Activated B cell treated with CpG ODN at 0.5 μM for 24 hours (primary cell): ENCODE measurements around the gene SH3TC1. TPM values are rescaled to one million over a fixed set of nuclear protein-coding genes. Genes with fewer than 3 reads are reported as not detected.

Experiments
- ATAC-seq: fragments of 200-7000 bp; cut with Tn5 transposase; one replicate; pipeline ENCODE4 v1.10.0; 2021; ENCODE audit warnings: low read depth, mild to moderate bottlenecking, moderate library complexity
- CTCF ChIA-PET: fragments of 350-600 bp; sonication (Branson Sonifier 250); formaldehyde crosslinking; loops from one replicate; lab custom pipeline; 2021; ENCODE audit warnings: antibody characterized with exemption; lab: Charles Lee
- POLR2A ChIA-PET: fragments of 350-600 bp; sonication (Branson Sonifier 250); formaldehyde crosslinking; loops from one replicate; lab custom pipeline; 2021; ENCODE audit warnings: antibody characterized with exemption; lab: Charles Lee
- DNase-seq: peaks from one replicate; pipeline ENCODE4 v3.0.0; 2022
- H3K27ac Mint-ChIP-seq: one replicate; pipeline ENCODE4 v1.8.0; 2020; ENCODE audit warnings: mixed read lengths
- H3K27me3 Mint-ChIP-seq: one replicate; pipeline ENCODE4 v1.8.0; 2021; ENCODE audit warnings: mixed read lengths
- H3K36me3 Mint-ChIP-seq: one replicate; pipeline ENCODE4 v1.8.0; 2021; ENCODE audit warnings: low read depth, mixed read lengths
- H3K4me1 Mint-ChIP-seq: one replicate; pipeline ENCODE4 v1.8.0; 2021; ENCODE audit warnings: mixed read lengths
- H3K4me3 Mint-ChIP-seq: one replicate; pipeline ENCODE4 v1.8.0; 2020; ENCODE audit warnings: mild to moderate bottlenecking, mixed read lengths
- H3K9me3 Mint-ChIP-seq: one replicate; pipeline ENCODE4 v1.8.0; 2020; ENCODE audit warnings: mixed read lengths
- intact Hi-C: fragments of 100-400 bp; cut with micrococcal nuclease; formaldehyde crosslinking; loops from one replicate; pipeline ENCODE4 v1.15.1; 2024
- total RNA-seq: library from RNA; stranded (reverse); gene quantifications from 2 replicates; pipeline ENCODE4 v1.2.3, GENCODE V29; 2022
- TF ChIP-seq, protein P1 (sequence below): fragments of 200-600 bp; IDR thresholded peaks from one replicate; pipeline ENCODE4 v1.8.0; 2022; ENCODE audit warnings: antibody characterized with exemption, mild to moderate bottlenecking

The SH3TC1 gene
- total RNA-seq, 1 donor from 2014 or later, result 135 TPM

DNA sequence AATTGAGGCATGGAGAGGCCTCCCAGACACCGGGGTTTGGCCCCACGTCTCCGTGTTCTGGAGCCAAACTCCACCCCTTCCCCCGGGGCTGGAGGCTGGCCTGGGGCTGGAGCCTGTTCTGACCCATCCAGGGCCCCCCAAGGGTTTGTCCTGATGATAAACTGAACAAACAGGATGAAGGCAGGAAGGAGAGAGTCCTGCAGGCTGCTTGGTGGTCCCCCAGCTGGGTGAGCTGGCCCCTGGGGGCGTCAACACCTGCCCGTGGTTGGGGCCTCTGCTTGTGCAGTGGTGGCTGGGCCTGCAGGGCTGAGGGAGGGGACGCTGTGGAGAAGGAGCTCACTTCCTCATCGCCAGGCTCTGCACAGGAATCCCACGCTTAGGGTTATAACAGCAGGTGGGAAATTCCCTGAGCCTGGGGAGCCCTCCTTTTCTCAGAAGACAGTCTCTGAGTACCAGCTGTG, 2.3 kb downstream of the SH3TC1 start:
- POLR2A ChIA-PET, result interaction anchor here (0.6 to 7.6 kb wide), 12 partner anchors 9 to 1915 kb away, joined by 3 to 123 read pairs (median 8); partner anchors contain the start of genes ABLIM2 and WDR1
- TF ChIP-seq, protein P1, sequence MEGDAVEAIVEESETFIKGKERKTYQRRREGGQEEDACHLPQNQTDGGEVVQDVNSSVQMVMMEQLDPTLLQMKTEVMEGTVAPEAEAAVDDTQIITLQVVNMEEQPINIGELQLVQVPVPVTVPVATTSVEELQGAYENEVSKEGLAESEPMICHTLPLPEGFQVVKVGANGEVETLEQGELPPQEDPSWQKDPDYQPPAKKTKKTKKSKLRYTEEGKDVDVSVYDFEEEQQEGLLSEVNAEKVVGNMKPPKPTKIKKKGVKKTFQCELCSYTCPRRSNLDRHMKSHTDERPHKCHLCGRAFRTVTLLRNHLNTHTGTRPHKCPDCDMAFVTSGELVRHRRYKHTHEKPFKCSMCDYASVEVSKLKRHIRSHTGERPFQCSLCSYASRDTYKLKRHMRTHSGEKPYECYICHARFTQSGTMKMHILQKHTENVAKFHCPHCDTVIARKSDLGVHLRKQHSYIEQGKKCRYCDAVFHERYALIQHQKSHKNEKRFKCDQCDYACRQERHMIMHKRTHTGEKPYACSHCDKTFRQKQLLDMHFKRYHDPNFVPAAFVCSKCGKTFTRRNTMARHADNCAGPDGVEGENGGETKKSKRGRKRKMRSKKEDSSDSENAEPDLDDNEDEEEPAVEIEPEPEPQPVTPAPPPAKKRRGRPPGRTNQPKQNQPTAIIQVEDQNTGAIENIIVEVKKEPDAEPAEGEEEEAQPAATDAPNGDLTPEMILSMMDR, result no peak
- Mint-ChIP-seq H3K27ac (peak overlapping the region; percentile 96), H3K27me3 (no peaks in the 10 kb centered on the region), H3K4me3 (peak overlapping the region; percentile 97), H3K4me1 (peaks cover 83% of the 10 kb centered on the region), H3K9me3 (no peaks in the 10 kb centered on the region), H3K36me3 (peaks cover 13% of the 10 kb centered on the region)
- DNase-seq, result peak; percentile 59
- intact Hi-C loops, result loop anchor here (1.0 kb wide), 3 partner anchors 9 to 37 kb away; no protein-coding TSS in a partner anchor
- CTCF ChIA-PET, result interaction anchor here (0.9 to 2.2 kb wide), 2 partner anchors 25 to 28 kb away, joined by 3 to 16 read pairs; no protein-coding TSS in a partner anchor
- peak; percentile 59 for ATAC-seq

DNA sequence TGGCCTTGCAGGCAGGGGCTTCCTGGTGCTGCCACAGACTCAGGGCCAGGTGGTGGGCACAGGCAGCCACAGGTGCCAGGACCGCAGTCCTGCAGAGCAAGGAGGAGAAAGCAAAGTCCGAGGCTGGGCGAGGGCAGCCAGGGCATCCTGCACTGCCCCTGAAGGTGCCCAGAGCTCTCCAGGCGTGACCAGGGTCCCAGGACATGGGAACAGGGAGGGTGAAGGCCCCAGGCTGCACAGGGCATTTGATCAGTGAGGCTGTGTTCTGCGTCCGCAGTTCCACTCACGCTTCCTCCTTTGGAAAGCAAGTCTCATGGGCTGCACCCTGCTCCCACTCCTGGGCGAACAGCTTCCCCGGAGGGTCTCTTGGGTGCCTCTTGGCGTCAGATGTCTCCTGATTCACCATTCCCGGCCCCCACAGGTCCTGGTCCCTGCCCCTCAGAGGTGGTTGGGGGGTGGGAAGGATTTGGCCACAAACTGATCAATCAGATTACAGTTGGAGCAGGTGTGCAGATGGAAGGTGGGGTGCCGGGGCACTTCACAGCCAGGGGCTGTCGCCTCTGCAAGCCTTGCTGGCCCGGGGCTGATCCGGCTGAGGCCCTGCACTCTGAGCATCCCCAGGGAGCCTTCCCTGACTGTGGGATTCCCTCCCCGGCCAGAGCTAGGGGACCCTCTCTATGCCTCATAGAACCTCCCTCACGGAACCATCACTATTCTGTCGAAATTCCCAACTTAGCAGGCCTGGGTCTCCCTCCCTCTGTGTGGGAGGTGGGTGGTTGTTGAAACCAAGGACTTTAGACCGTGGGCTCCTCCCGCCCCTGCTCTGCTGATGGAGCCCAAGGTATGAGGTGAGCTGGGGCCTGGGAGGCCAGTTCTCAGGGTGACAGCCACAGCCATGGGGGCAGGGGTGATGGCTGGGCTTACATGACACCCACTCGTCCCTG, 3.3 kb downstream of the SH3TC1 start:
- TF ChIP-seq, protein P1, result no peak
- Mint-ChIP-seq H3K36me3 (peaks cover 19% of the 10 kb centered on the region), H3K4me3 (peak overlapping the region; percentile 97), H3K9me3 (no peaks in the 10 kb centered on the region), H3K27ac (peak overlapping the region; percentile 96), H3K4me1 (peaks cover 89% of the 10 kb centered on the region), H3K27me3 (no peaks in the 10 kb centered on the region)
- POLR2A ChIA-PET, result interaction anchor here (0.6 to 7.6 kb wide), 15 partner anchors 10 to 238 kb away, joined by 3 to 123 read pairs (median 5); partner anchors contain the start of genes ABLIM2, ACOX3 and TRMT44
- CTCF ChIA-PET, result interaction anchor here (0.8 to 2.2 kb wide), 4 partner anchors 22 to 40 kb away, joined by 3 to 16 read pairs (median 3); no protein-coding TSS in a partner anchor
- intact Hi-C loops, result no loop called here
- ATAC-seq (no peak), DNase-seq (no peak)

DNA sequence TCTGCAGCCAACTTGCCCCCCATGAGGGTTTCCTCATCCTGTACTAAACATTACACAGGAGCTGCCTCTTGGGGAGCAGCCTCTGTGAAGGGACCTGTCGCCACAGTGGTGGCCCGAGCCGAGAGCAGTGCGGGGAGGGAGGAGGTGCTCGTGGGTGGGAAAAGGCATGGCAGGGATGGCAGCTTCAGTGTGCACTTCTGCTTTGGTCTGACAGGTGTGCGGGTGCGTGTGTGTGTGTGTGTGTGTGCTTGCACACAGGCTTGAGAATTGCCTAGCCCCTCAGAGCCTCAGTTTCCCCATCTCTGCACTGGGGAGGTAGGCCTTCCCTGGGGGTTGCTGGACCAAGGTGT, 3.9 kb downstream of the SH3TC1 start:
- no peak for ATAC-seq
- Mint-ChIP-seq H3K27me3 (no peaks in the 10 kb centered on the region), H3K4me1 (peaks cover 87% of the 10 kb centered on the region), H3K27ac (peak overlapping the region; percentile 76), H3K9me3 (no peaks in the 10 kb centered on the region), H3K4me3 (peak overlapping the region; percentile 97), H3K36me3 (peaks cover 26% of the 10 kb centered on the region)
- intact Hi-C loops, result no loop called here
- ChIA-PET POLR2A (interaction anchor here (0.9 to 7.6 kb wide), 6 partner anchors 11 to 237 kb away, joined by 3 to 123 read pairs (median 4); partner anchors contain the start of genes ACOX3 and TRMT44), CTCF (interaction anchor here (0.8 to 2.2 kb wide), 2 partner anchors 27 to 39 kb away, joined by 3 to 16 read pairs; no protein-coding TSS in a partner anchor)
- DNase-seq, result no peak
- TF ChIP-seq, protein P1, result no peak

DNA sequence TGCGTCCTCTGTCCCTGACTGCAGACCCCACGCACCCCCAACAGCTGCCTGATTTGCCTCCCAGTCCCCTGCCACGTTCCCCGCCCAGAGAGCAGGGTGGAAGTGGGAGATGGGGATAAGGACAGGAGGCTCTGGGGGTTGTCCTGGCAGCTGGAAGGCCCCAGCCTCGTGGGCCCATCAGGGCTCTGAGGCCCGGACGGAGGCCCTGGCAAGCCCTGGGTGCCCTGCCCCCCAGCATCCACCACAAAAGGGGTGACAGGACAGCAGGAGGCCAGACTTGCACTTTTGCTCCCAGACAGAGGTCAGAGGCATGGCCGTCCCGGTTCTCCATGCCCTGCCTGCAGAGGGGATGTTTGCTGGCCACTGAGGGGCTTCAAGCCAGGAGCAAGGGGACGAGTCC, 4.7 kb downstream of the SH3TC1 start:
- ChIA-PET POLR2A (interaction anchor here (0.6 to 7.6 kb wide), 4 partner anchors 9 to 236 kb away, joined by 3 to 123 read pairs (median 4); partner anchors contain the start of genes ACOX3 and TRMT44), CTCF (no interaction called here)
- ATAC-seq (no peak), DNase-seq (no peak)
- Mint-ChIP-seq H3K4me3 (no peak overlapping the region), H3K27me3 (no peaks in the 10 kb centered on the region), H3K27ac (peak overlapping the region; percentile 76), H3K36me3 (peaks cover 32% of the 10 kb centered on the region), H3K4me1 (peaks cover 79% of the 10 kb centered on the region), H3K9me3 (no peaks in the 10 kb centered on the region)
- TF ChIP-seq, protein P1, result no peak
- intact Hi-C loops, result no loop called here
